Kidney glomerular epithelial cell (primary cell): ENCODE results near the gene CADPS.
A peak's percentile ranks its signal among the peaks of the same experiment; 100 is the strongest.

Experiments
- DNase-seq: peaks from one replicate; lab custom pipeline; 2025; lab: John Stamatoyannopoulos, UW

Gene CADPS

GRCh38 chr3:62686503-62687294 lies 188.5 kb downstream of the CADPS start:
- DNase-seq: no peak

GRCh38 chr3:62682826-62683225 lies 192.4 kb downstream of the CADPS start:
- DNase-seq: no peak

- no peak for DNase-seq
Measured at GRCh38 chr3:62679988-62680387, 195.2 kb downstream of the CADPS start.

- DNase-seq: no peak
Measured at GRCh38 chr3:62678841-62679240, 196.4 kb downstream of the CADPS start.

- no peak for DNase-seq
Measured at GRCh38 chr3:62677926-62678325, 197.3 kb downstream of the CADPS start.

GRCh38 chr3:62676689-62677271 lies 198.4 kb downstream of the CADPS start:
- no peak for DNase-seq

GRCh38 chr3:62675492-62675891 lies 199.7 kb downstream of the CADPS start:
- DNase-seq: no peak

GRCh38 chr3:62672988-62673313 lies 202.3 kb downstream of the CADPS start:
- no peak for DNase-seq

- DNase-seq: no peak
Measured at GRCh38 chr3:62672270-62672987, 202.8 kb downstream of the CADPS start.

- no peak for DNase-seq
Measured at GRCh38 chr3:62670351-62670750, 204.9 kb downstream of the CADPS start.

GRCh38 chr3:62669161-62669560 lies 206.1 kb downstream of the CADPS start:
- no peak for DNase-seq

- no peak for DNase-seq
Measured at GRCh38 chr3:62667714-62668113, 207.5 kb downstream of the CADPS start.

- peak; percentile 47 for DNase-seq
Measured at GRCh38 chr3:62665627-62666437, 209.4 kb downstream of the CADPS start.

- DNase-seq: no peak
Measured at GRCh38 chr3:62662677-62663076, 212.5 kb downstream of the CADPS start.

- no peak for DNase-seq
Measured at GRCh38 chr3:62659660-62660059, 215.6 kb downstream of the CADPS start.

- no peak for DNase-seq
Measured at GRCh38 chr3:62655691-62656063, 219.5 kb downstream of the CADPS start.

- no peak for DNase-seq
Measured at GRCh38 chr3:62655056-62655690, 220.0 kb downstream of the CADPS start.

GRCh38 chr3:62653796-62654195 lies 221.4 kb downstream of the CADPS start:
- DNase-seq: no peak

GRCh38 chr3:62647711-62648110 lies 227.5 kb downstream of the CADPS start:
- DNase-seq: no peak

GRCh38 chr3:62644493-62644892 lies 230.7 kb downstream of the CADPS start:
- DNase-seq: no peak

- no peak for DNase-seq
Measured at GRCh38 chr3:62638316-62638715, 236.9 kb downstream of the CADPS start.

GRCh38 chr3:62636235-62636826 lies 238.9 kb downstream of the CADPS start:
- no peak for DNase-seq
